Activated CD8-positive, alpha-beta memory T cell treated with anti-CD3 and anti-CD28 coated beads for 1 hour (primary cell): ENCODE data around the gene PRRG2.

ENCODE experiments used
- DNase-seq, 2 donors: peaks; one replicate each; pipeline ENCODE4 v3.0.0-alpha.2; 2020; ENCODE audit warnings: low read depth in 1 of 2; ENCODE audit errors: extremely low read depth in 1 of 2

Gene PRRG2

DNA sequence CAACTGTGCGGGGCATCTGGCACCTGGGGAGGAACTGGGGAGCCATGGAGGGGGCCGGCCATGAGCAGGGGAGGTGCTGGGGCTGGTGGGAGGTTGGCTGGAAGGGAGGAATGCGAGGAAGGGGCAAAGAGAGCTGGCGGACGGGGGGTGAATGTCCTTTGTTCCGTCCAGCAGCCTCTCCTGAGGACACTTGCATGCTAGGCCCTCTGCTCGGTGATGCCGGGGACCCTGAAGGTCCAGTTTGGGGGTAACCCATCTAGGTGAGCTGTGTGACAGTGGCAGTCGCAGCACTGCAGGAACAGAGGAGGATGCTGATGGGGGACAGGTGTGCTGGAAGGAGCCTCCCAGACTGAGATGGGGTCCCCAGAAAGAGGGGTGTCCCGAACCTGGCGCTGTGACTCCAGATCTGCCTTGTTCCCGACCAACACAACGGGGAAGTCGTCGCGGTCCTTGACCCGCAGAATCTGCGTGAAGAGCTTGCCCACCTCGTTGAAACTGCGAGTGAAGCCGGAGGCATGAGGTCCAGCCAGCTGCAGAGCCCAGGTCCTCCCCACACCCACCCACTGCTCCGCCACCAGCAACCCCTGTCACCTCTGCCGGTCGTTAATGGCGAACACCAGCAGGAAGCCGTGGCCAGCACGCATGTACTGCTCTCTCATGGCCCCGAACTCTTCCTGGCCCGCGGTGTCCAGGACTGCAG, 55.3 kb downstream of the PRRG2 start:
- DNase-seq, result no peak

DNA sequence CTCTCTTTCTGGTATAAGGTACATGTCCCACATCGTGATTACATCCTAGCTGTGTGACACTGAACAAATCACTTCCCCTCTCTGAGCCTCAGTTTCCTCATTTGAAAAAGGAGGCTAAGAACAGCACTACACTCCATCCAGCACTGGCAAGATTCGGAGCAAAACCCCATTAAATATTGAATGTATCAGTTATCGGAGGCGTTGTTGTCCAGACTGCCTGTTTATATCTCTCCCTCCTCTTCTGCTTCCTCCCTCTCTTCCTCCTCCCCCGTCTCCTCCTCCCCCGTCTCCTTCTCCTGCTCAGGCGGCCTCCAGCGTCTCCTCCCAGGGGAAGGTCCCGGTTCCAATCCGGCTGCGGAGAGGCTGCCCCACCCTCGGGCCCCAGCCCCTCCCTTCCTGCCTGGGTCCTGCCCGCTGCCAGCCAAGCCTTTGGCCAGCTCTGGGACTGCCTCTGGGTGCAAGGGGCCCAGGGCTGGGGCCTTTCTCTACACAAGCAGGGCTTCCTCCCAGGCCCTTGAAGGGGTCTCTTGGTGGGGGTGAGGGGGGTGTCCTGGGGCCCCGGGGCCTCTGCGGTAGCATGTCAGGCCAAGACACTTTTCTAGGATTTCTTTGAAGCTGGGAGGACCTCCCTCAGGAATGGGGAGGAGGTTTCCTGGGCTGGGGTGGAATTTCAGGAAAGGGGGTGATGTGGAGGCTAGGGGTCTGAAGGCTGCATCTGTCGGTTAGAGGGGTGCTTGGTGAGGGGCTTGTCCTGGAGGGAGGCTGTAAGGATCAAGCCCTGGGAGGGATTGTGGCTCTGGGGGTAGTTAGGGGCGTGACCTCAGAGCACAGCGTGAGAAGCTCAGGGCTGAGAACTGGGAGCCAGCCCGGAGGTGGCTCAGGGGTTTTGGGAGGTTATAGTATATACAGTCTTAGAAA, 57.0 kb downstream of the PRRG2 start:
- no peak for DNase-seq

DNA sequence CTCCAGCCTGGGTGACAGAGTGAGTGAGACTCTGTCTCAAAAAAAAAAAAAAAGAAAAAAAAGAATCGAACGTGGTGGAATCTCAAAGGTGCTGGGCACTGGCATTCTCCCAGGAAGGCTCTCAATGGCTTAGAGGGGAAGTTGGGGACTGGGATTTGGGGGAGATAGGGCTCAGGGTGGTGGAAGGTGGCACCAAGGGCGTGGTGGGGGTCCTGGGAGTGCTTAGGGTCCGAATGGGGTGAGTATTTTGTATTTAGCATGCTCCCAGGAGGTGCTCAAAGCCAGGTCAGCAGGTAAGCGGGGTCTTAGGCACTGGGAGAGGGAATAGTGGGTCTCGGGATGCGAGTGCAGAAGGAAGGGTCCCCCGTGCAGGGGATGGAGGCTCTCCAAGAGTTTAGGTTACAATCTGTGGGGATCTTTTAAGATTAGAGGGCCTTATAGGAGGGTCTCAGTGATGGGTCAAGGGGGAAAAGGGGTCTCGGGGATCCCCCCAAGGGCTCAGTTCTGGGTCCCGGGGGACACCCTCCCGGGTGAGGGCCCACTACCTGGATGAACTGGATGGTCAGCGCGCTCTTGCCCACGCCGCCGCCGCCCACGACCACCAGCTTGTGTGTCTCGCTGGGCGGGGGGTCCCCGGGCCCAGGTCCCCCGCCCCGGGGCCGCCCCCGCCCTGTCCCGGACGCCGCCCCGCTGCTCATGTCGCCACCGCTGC, 58.4 kb downstream of the PRRG2 start:
- no peak for DNase-seq

DNA sequence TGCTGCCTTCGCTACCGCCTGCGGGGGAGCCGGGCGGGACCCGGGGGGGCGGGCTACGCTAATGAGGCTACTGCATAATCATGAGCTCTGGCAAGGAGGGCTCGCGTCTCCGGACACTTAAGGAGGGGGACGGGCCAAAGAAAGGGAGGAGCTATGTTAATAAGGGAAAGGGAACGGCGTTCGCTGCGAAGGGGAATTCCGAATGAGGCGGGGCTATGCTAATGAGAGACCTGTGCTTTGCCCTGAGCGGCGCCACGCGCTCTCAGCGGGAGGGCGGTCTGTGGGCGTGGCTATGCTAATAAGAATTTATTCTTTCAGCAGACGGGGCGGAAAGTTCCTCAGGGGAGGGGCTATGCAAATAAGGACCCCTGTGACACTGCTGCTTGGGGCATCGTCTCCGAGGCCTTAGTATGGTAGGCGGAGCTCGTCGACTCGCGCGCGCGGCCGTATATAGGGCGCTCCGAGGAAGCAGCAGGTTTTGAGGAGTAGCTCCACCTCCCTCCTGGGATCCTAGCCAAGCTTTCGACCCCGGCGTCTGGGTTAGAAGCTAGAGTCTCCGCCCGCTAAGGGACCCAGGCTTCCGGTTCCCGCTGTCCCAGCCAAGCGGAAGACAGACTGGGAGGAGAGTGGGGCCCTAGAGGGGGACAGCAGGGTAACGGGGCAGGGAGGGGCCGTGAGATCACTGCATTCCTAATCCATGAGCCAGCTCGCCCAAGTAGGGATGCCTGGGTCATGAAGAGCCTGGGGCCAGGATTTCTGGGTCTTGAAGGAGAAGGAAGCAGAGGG, 59.2 kb downstream of the PRRG2 start, which contains the start of gene RRAS:
RRAS (minus strand) TSS at position 31 of the 786 bp plus-strand sequence. CDS start 45 bp downstream, outside the sequence.
- peak; percentile 99 to 100 for DNase-seq
